GM13976 (cell line): ENCODE results near the gene CDH23.

Experiments
- DNase-seq: peaks from one replicate; pipeline ENCODE4 v3.0.0; 2012; ENCODE audit warnings: low spot score
- CTCF ChIP-seq: IDR thresholded peaks from 2 replicates; pipeline ENCODE4 v1.5.1; 2012; ENCODE audit warnings: borderline replicate concordance, mild to moderate bottlenecking; ENCODE audit not compliant: insufficient read depth; ENCODE audit errors: extremely low read depth, missing control alignments, control extremely low read depth
- in situ Hi-C: fragments of 300-500 bp; cut with MboI; formaldehyde crosslinking; loops from one replicate; pipeline ENCODE4 v1.12.0; 2022; ENCODE audit warnings: low sequenced_read_pairs, mixed read lengths, inconsistent platforms; ENCODE audit not compliant: unreplicated experiment

Gene CDH23

DNA sequence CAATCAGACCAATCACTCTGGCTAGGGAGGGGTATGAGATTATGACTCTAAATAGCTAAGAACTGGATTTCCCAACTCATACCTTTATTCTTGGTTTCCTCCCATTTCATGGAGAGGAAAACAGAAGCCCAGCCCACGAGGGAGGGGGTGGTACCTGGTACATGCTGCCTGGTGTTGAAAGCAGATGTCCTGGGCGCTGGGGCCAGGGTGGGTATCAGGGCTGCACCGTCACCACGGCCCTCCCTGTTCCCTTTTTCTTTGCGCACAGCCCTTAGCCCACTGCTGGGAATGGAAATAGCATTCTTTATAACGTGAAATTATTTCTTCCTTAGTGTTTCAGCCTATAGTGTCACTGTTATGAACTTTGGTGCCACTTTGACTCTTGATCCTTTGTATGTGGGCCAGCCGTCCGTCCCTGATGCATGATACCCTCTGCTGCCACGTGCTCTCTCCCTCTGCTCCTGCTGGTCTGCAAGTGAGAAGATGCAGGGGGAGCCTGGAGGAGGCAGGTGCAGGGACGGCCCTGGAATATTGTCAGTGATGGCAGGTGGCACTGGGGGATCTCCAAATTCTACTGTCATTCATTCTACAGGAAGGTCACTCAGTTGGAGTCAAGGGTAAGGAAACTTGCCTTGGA, 158.5 kb downstream of the CDH23 start:
- DNase-seq = no peak
- in situ Hi-C loops = no loop called here
- no peak for TF ChIP-seq CTCF

DNA sequence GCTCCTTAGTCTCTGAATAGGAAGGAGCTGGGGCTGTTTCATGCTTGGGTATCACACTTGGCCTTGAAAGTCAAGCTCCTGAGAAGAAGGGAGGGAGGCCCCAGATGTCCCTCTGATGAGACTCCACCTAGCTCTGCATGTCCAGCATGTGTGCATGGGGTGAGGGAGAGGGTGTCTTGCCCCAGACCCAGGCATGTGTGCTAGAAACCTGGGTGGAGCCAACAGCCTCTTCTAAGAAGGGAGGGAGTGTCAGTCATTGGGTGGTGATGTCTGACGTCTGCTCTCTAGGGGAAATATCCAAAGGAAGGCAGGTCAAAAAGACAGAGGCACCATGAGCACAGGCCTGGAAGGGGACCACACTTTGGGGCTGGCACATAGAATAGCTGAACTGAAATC, 159.0 kb downstream of the CDH23 start:
- in situ Hi-C loops = no loop called here
- no peak for TF ChIP-seq CTCF
- DNase-seq = no peak

GRCh38 chr10:71558991-71559390, 162.3 kb downstream of the CDH23 start:
- no peak for TF ChIP-seq CTCF
- DNase-seq = no peak
- in situ Hi-C loops = no loop called here

DNA sequence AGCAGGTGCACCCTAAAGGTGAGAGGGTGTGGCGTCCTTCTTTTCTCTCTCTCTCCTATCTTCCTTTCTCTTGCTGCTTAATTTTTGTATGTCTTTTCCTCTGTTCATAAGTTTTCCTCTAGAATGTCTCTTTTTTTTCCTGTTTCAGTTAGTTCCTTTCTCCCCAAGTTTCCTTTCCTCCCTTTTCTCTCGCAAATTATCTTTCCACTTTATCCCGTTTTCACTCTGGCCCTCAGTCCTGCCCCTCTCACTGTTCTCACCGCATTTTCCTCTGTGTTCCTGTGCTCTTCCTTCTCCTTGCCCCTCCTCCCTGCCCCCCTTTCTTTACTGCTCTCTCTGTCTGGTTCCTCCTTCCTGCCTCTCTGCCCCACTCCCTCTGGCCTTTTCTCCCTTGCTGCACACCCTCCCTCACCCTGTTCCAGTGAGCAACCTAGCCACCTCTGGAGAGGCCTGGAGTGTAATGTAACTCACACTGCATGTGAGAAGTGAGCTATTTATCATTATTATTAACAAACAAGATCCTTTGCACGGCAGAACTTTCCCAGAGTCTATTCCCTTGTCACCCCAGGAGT, 164.4 kb downstream of the CDH23 start:
- DNase-seq = no peak
- in situ Hi-C loops = no loop called here
- TF ChIP-seq CTCF = no peak

GRCh38 chr10:71562181-71562580, 165.5 kb downstream of the CDH23 start:
- in situ Hi-C loops = no loop called here
- no peak for TF ChIP-seq CTCF
- no peak for DNase-seq

- DNase-seq = no peak
- TF ChIP-seq CTCF = no peak
- in situ Hi-C loops = no loop called here
Observed at GRCh38 chr10:71562904-71563303, 166.2 kb downstream of the CDH23 start.
